Activated CD4-positive, alpha-beta T cell treated with anti-CD3 and anti-CD28 coated beads, Interleukin-2, amount 50 U/mL, for 4 hours (primary cell): ENCODE results near the gene NIPAL1.
"Not testable (repeated sequence)": the region's sequence is repeated elsewhere in the genome, so short reads cannot be mapped to it uniquely, and the experiment has no call there.

Source experiments
- DNase-seq, 2 experiments: peaks; one replicate each; pipeline ENCODE4 v3.0.0-alpha.2; 2020

The NIPAL1 gene

DNA sequence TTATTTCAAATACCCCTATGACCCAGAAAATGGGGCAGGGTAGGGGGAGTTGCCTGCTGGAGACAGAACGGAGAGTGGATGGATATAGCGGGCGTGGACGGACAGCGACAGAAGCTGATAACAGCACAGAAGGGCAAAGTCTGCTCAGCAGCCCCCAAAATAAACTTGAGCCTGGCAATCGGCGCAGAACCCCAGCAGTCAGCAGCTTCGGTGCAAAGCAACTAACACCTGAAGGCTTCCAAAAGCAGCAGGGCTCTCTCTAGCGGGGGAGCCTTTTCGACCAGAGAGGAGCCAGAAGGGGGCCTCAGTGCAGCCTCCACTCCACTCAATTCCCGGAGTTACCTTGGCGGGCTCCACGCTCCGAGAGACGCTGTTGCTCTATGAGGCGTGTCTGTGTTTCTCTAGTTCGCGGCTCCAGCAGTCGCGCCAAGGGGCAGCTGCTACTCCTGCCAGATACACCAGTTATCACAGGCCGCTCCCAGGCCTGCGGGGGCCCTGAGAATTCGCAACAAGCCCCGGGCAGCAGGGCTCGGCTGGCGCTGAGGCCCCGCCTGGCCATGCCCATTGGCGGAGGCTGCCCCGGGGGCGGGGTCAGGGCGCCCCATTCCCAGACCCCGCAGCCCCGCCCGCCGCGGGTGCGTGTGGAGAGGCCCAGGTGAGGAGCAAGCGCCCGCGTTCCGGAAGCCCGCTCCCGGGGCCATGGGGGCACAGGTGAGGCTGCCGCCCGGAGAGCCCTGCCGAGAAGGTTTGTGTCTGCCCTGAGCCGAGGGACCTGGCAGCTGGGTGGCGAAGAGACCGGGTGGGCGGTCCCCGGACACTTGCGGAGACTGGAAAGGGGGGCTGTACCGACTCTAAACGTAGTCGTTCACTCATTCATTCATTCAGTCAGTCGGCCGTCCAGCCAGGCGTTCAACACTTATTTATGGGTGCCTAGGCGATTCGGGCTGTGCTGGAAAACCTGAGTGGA is at the start of gene NIPAL1, which contains the start of gene CNGA1:
NIPAL1 (plus strand) TSS at position 632 of the 967 bp plus-strand sequence; CDS start at position 700, 68 bp downstream.
CNGA1 (minus strand) TSS at position 541 of the 967 bp plus-strand sequence. CDS start 63,992 bp downstream, outside the sequence.
- peak; percentile 58 to 67 for DNase-seq

DNA sequence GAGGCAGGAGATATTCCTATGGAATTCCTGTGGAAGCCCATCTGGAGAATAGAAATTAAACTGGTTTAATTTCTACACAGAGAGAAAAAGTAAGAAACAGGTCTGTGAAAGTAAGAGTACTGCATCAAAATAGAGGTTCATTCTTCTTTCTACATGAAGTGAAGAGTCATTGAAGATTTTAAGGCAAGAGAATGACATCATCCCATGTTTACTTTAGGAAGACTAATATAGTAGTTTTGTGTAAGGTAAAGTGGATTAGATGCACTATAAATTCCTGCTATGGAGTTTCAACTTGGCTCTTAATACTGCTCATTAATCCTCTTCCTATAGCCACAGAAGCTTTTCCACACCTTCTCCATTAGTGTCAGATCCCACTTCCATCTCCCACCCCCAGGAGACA is 47.7 kb upstream of the NIPAL1 start:
- no peak for DNase-seq

DNA sequence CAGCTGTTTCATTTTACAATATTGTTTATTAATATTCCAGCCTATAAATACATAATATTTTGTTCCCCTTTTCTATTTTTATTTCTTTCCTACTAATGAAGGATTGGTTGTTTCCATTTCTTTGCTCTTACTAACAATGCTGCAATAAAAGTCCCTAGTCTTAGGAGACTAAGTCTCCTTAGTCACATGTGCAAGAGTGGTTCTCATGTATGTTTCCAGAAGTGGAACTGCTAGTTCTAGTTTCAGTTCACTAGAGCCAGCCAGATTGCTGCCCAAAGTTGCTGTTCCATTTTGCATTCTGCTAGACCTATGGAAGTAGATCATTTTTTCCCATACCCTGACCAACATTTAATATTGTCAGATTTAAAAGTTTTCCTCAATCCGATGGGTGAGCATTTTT is 44.4 kb upstream of the NIPAL1 start:
- no peak for DNase-seq

DNA sequence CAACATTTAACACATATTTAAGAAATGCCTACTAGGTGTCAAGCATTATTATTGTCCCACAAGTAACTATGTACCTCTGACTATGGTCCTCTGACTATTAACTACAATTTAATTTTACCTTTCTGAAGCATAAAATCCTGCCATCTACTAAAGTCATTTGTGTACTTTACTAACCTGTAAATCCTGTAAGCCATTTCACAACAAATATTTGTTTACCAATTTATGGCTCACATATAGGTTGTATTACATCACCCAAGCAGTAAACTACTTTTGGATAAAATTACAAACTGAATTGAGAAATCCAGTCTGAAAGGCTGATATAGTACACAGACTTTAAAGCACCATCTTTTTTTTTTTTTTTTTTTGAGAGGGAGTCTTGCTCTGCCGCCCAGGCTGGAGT is 43.9 kb upstream of the NIPAL1 start:
- no peak for DNase-seq

DNA sequence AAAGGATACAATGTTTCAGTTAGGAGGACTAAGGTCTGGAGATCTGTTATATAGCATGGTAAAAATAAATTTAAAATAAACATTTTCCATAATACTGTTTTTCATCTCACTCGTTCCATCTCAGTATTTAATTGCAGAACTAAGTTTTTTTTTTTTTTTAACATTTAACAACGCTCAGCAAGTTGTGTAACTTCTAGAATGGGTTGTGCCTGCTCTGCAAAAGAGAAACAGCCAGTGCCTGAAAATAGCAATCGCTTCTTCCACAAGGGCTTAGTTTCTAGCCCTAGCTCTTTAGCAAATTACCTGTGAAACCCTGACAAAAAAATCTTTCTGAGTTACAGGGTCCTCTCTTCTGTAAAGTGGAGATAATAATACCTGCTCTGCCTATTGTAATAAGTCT is 42.0 kb upstream of the NIPAL1 start:
- DNase-seq = no peak

DNA sequence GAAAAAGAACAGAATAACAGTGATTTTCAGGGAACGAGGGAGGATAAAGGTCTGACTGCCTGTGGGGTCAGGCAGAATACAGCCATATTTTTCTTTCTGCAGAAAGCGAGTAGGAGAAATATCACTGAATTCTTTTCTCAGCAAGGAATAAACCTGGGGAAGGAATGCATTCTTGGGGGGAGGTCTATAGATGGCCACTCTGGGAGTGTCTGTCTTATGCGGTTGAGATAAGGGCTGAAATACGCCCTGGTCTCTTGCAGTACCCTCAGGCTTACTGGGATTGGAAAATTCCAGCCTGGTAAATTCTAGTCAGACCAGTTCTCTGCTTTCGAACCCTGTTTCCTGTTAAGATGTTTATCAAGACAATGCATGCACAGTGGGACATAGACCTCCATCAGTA is 26.4 kb upstream of the NIPAL1 start:
- no peak for DNase-seq

DNA sequence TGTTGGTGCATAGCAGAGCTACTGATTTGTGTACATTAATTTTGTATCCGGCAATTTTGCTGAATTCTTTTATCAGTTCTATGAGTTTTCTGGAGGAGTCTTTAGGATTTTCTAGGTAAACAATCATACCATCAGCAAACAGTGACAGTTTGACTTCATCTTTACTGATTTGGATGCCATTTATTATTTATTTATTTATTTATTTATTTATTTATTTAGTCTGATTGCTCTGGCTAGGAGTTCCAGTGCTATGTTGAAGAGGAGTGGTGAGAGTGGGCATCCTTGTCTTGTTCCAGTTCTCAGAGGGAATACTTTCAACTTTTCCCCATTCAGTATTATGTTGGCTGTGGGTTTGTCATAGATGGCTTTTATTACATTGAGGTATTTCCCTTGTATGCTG is 24.1 kb upstream of the NIPAL1 start:
- not testable (repeated sequence) for DNase-seq

DNA sequence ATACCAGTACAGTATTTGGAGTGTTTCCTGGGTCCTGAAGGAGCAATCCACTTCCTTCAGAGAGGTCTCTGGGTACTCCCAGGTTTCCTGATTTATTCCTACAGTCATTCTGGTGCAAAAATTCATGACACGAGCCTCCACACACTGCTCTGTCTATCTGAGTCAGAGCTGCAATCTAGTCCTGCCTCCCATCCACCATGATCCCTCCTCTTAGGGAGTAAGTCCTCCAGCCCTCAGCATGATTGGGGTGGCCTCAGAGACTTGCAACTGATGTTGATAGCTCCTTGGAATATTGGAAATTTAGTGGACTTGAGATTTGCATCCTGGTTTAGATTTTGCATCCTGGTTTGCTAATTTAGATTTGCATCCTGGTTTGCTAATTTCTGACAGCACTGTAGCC is 20.6 kb upstream of the NIPAL1 start:
- no peak for DNase-seq

DNA sequence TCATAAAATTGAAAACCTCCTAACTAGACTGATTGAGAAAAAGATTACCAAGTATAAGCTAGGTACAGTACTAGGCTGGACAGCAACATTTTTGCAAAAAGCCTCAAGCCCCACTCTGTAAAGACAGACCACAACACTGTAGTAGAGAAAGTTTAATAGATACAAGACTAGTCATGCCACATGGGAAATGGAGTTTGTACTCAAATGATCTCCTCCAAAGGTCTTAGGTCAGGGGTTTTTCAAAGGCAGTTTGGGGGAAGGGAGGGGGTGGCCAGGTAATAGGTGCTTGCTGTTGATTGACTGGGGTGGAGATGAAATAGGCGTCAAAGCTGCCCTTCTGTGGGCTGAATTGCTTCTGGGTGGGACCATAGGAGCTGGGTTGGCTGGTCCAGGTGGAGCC is 14.3 kb upstream of the NIPAL1 start:
- DNase-seq = no peak

DNA sequence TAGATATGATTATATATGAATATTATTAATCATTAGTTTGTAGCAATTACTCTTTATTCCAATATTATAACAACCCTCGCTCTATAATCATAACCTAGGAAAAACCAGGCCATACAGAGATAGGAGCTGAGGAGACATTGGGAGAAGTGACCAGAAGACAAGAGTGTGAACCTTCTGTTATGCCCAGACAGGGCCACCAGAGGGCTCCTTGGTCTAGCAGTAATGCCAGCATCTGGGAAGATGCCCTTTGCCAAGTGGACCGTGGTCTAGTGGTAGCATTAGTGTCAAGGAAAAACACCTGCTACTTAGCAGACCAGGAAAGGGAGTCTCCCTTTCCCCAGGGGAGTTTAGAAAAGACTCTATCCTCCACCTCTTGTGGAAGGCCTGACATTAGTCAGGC is 13.0 kb upstream of the NIPAL1 start:
- peak; percentile 4 to 7 for DNase-seq

DNA sequence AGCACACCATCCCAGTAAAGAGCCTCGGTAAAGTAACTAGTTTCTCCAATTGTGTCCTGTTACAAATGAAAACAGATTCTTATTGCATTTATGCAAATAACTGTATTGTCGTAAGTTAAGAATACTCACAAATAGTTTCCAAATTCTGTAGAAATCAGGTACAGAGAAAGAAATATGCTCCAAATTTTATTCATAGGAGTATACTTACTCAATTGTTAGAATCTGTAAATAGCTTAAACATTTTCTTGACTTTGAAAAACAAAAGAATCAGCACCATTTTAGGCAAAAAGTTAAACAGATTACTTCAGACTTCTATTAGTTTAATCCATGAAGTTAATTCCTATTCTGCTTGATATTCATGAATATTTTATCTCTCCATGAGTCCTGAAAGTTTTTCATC is 10.8 kb upstream of the NIPAL1 start:
- DNase-seq = no peak

DNA sequence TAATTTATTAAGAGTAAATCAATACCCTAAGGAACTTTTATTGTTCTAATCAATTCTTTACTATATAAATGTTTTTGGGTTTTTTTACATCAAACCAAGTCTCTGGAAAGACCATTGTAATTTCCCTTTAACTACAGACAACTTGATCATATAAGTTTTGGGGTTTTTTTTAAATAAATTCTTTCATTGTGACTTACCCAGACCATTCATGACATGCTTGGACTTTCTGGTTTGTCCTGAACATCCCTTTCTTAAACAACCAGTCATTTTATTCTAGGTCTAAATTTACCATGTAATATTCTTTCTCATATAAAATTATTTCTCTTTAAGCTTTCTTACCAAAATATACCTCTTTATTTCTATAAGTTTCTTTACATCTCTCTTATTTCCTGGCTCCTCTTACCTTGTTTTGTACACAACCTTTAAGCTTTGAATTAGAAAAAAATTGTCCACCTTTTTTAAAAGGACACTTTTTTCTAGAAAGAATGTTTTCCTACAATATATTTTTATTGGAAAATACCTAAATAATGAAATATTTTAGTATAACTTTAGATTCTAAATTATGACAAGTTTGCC is 8.5 kb upstream of the NIPAL1 start:
- DNase-seq = no peak

DNA sequence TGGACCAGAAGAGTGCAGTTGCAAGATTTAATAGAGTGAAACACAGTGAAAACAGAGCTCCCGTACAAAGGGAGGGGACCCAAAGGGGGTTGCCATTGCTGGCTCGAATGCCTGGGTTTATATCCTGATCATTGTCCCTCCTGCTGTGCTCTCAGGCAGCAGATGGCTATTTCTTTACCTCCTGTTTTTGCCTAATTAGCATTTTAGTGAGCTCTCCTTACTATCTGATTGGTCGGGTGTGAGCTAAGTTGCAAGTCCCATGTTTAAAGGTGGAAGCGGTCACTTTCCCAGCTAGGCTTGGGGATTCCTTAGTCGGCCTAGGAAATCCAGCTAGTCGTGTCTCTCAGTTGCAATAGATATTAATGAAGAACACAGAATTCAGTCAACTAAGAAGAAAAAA is 5.7 kb upstream of the NIPAL1 start:
- DNase-seq = not testable (repeated sequence)

DNA sequence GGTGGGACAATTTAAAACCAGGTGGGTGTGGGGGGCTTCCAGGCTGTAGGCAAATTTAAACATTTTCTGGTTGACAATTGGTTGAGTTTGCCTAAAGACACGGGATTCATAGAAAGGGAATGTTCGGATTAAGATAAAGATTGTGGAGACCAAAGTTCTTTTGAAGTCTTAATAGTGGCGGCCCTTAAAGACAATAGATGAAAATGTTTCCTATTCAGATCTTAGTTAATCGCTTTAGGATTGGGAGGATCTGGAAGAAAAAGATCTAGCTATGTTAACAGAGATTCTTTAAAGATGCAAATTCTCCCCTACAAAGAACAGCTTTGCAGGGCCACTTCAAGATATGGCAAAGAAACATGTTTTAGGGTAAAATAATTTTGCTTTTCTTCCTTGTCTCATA is 4.8 kb upstream of the NIPAL1 start:
- no peak for DNase-seq

DNA sequence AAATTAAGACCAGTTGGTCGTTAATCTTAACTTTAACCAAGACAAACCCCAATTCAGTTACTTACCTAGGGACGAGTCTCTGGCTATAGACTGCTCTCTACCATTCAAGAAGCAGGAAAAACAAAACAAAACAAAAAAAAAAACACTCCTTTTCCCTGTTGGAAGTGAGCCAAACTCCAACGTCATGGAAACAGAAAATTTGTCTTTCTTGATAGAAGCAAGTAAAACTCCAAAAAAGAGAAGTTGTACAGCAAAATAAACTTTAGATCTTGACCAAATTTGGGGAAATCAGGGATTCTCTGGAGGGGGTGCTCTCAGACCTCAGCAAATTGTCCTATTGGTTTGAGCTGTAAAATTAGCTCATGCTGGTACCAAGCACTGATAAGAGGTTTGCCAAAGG is 3.7 kb upstream of the NIPAL1 start:
- no peak for DNase-seq

DNA sequence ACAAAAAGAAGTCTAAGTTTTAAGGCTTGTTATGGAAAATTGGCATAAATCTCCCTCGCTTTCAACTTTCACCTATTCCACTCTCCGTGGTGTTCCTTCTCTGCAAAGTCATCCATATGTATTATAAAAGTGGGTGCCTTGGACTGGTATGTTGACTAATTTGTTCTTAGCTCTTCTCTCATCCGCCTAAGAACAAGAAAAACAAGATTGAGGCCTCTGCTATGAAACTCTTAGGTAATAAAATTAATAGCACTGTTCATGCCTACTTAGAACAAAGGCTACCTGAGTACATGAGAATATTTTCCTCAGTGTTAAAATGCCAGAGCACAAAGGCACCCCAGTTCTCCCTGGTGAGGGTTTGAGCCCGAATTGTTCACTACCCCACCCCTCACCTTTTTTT is 1.4 kb upstream of the NIPAL1 start:
- DNase-seq = no peak

DNA sequence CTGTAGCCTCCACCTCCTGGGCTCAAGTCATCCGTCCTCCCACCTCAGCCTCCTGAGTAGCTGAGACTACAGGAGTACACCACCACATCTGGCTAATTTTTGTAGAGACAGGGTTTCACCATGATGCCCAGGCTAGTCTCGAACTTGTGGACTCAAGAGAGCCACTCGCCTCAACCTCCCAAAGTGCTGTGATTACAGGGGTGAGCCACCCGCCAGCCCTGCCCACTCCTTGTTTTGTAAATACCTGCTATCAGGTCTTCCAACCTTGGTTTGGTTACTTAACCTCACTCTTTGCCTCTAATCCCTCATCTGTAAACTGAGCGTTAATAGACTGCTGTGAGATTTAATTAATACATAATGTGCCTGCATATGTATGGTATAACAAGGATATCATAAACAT is 894 bp upstream of the NIPAL1 start:
- DNase-seq = no peak

DNA sequence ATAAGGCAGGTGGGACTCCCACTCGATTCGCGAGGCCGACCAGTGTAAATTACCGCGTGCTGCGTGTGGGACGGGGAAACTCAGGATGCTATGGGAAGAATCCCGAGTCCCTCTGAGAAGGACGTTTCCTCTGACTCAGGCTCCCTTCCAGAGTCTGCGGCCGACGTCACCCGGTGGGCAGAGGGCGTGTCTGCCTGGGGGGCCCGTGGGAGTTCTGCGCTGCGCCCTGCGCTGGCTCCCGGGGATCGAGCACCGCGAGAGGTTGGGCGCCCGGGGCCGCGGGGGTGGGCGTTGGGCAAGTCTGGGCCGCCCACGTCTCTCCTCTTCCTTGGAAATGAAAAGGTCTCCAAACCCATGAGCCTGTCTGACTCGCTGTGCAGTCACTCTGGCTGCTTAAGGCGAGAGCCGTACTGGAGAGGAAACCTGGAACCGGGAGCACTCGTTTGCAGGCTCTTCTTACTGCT is 568 bp downstream of the NIPAL1 start:
- DNase-seq = peak; percentile 50 to 61

DNA sequence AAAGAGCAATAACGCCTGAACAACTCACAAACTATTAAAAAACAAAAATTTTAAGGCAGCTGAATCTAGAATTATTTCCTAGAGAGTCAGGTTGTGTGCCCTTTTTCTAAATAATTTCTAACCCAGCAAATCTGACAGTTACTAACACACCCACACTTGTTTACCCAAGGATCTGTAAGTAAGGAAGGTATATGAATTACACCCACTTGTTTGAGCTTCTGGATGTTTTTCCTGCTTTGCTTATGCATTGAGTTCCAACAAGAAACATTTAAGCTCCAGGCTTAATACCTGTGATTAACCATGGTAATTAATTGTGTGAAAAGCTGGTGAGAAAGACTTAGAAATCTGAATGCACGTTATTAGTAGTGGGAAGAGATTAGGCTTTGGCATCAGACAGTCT is 1.5 kb downstream of the NIPAL1 start:
- DNase-seq = no peak

DNA sequence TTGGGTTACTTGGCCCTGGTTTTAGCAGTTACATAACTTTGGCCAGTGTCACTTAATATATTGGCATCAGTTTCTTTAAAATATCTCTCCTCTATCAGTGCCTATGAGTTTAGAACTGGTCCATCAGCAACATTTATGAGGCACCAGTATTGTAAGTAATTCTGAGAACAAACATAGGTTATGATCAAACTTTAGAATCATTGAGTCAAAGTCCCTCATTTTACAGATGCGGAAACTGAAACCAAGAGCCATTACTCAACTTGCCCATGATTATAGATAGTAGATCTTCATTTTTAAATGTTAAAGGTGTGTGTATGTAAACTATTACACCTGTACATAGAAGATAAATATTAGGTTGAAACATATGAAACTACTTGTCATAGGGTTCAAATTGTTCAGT is 4.5 kb downstream of the NIPAL1 start:
- DNase-seq = no peak

DNA sequence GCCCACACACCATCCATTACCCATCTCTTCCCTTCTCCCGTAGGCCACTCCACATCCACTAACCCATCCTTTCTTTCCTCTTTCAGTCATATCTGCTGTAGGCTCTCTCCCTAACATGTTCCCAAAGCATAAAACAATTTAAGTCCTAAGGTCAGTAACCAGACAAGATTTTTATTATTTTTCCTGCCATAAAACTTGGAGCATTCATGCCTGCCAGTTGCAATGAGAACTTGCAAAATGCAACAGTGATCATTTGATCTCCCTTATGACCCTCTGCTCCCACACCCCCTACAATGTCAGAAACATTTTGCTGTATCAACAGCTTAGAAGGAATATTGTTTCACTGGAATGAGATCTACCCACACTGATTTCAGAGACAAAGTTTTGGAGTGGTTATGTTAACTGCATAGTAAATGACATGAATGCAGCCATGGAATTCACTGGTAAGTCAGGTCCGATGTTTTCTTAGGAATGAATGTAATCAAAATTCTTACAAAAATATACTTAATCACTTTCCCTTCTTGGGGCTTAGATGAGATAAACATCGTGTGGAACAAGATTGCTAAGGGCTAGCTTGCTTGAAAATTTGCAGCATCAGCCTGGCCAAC is 5.7 kb downstream of the NIPAL1 start:
- no peak for DNase-seq

DNA sequence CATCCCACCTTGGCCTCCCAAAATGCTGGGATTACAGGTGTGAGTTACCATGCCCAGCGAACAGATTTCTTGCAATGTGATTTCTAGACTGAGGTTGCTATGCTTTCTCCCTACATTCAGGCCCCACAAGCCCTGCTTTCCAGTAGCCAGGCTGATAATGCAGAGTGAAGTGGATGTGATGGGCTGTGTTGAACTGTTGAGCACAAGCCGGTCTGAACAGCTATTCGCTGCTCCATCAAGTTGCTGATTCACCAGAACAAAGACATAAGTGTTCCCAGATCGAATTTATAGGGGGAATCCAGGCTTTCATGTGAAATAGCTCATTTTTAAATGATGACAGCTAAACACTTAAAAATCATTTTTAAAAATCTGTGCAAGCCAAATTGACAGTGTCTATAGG is 8.0 kb downstream of the NIPAL1 start:
- no peak for DNase-seq

DNA sequence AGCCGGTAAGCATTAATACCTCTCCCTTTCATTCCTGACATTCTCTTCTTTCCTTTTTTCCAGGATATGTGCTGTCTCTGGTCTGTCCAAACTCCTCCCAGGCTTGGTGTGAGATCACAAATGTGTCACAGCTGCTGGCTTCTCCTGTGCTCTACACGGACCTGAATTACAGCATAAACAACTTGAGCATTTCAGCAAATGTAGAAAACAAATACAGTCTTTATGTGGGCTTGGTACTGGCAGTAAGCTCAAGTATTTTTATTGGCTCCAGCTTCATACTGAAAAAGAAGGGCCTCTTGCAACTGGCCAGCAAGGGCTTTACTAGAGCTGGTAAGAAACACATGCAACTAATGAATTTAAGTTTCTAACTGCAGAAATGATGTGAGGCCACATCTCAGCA is 8.4 kb downstream of the NIPAL1 start:
- no peak for DNase-seq

DNA sequence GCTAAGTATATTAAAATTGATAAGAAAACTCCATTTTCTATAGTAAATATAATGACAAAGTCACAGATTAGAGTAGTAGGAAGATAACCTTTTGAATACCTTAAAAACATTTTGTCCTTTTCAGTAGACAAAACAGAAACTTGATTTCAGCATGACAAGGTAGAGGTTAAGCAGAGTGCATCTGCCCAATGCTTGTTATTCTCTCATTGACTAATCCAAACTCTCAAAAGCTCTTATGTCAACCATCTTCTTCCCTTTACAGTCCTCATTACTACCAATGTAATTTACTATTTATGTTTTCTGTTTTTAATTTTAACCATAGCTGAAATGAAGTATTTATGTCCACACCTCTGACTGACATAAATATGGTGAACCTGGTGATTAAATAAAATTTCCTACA is 11.1 kb downstream of the NIPAL1 start:
- DNase-seq = no peak
